Activated CD8-positive, alpha-beta memory T cell treated with anti-CD3 and anti-CD28 coated beads, Interleukin-2, amount 10 ng/mL, durations not matched to agents 7 days and 5 days (primary cell): ENCODE results near the gene KAZALD1. TPM values are rescaled to one million over a fixed set of nuclear protein-coding genes. Genes with fewer than 3 reads are reported as not detected.

Experiments used
- ATAC-seq: fragments of 150-1000 bp; cut with Tn5 transposase; one replicate; pipeline ENCODE4 v1.10.0; 2021; ENCODE audit warnings: moderate library complexity
- CTCF ChIA-PET: fragments of 350-600 bp; sonication (Branson Sonifier 250); formaldehyde crosslinking; loops from one replicate; lab custom pipeline; 2021; ENCODE audit warnings: antibody characterized with exemption; lab: Charles Lee
- DNase-seq: peaks from one replicate; pipeline ENCODE4 v3.0.0-alpha.2; 2020
- H3K27ac Mint-ChIP-seq: one replicate; pipeline ENCODE4 v1.8.0; 2021; ENCODE audit warnings: mild to moderate bottlenecking, mixed read lengths
- H3K27me3 Mint-ChIP-seq: one replicate; pipeline ENCODE4 v1.8.0; 2021; ENCODE audit warnings: mixed read lengths
- H3K36me3 Mint-ChIP-seq: one replicate; pipeline ENCODE4 v1.8.0; 2021; ENCODE audit warnings: mild to moderate bottlenecking, mixed read lengths
- H3K4me1 Mint-ChIP-seq: one replicate; pipeline ENCODE4 v1.8.0; 2021; ENCODE audit warnings: mixed read lengths
- H3K4me3 Mint-ChIP-seq: one replicate; pipeline ENCODE4 v1.8.0; 2021; ENCODE audit warnings: mild to moderate bottlenecking, moderate library complexity, mixed read lengths
- H3K9me3 Mint-ChIP-seq: one replicate; pipeline ENCODE4 v1.8.0; 2022; ENCODE audit warnings: low read depth, mixed read lengths
- total RNA-seq, 2 experiments: library from RNA; stranded (reverse); gene quantifications; one replicate each; pipeline ENCODE4 v1.2.3, GENCODE V29; 2021

KAZALD1 gene
- total RNA-seq, 2 experiments from 2014 or later = 0.30 TPM; not detected in 1

DNA sequence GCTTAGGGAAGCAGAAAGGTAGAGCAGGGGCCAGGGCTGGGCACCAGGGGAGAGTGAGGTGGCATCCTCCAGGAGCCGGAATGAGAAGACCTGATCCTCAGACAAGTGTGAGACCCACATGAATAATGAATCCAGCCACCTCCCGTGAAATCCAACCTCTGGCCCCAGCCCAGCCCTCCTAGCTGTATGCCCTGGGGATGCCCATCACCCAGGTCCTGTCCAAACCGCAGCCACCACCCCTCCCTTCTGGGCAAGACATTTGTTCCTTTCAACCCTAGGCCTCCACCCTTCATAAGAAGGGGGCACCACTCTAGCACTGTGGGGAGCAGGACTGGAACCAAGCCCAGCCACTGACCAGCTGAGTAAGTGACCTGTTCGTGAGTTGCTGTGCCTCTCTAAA lies 40.5 kb upstream of the KAZALD1 start:
- Mint-ChIP-seq H3K27me3 (peaks cover 39% of the 10 kb centered on the region), H3K4me3 (no peak overlapping the region), H3K36me3 (no peaks in the 10 kb centered on the region), H3K4me1 (peaks cover 8% of the 10 kb centered on the region), H3K9me3 (no peaks in the 10 kb centered on the region), H3K27ac (no peak overlapping the region)
- CTCF ChIA-PET = no interaction called here
- no peak for ATAC-seq
- DNase-seq = no peak

- Mint-ChIP-seq H3K27me3 (peaks cover 34% of the 10 kb centered on the region), H3K4me3 (no peak overlapping the region), H3K27ac (no peak overlapping the region), H3K4me1 (peaks cover 8% of the 10 kb centered on the region), H3K9me3 (no peaks in the 10 kb centered on the region), H3K36me3 (no peaks in the 10 kb centered on the region)
- DNase-seq (no peak), ATAC-seq (no peak)
- CTCF ChIA-PET = no interaction called here
Measured at GRCh38 chr10:101021692-101022251, 40.0 kb upstream of the KAZALD1 start.

- peaks cover 26% of the 10 kb centered on the region for H3K27me3 Mint-ChIP-seq
- DNase-seq (no peak), ATAC-seq (no peak)
- CTCF ChIA-PET = interaction anchor here (2.2 to 2.4 kb wide), 2 partner anchors 9 to 45 kb away, joined by 7 to 9 read pairs; no protein-coding TSS in a partner anchor
- H3K27ac Mint-ChIP-seq = no peak overlapping the region
- H3K36me3 Mint-ChIP-seq = no peaks in the 10 kb centered on the region
- no peak overlapping the region for H3K4me3 Mint-ChIP-seq
- H3K9me3 Mint-ChIP-seq = no peaks in the 10 kb centered on the region
- H3K4me1 Mint-ChIP-seq = peaks cover 8% of the 10 kb centered on the region
Measured at GRCh38 chr10:101022967-101023705, 38.7 kb upstream of the KAZALD1 start.

- H3K4me1 Mint-ChIP-seq = peaks cover under 1% of the 10 kb centered on the region
- no peak overlapping the region for H3K4me3 Mint-ChIP-seq
- peaks cover 18% of the 10 kb centered on the region for H3K27me3 Mint-ChIP-seq
- no peaks in the 10 kb centered on the region for H3K9me3 Mint-ChIP-seq
- no peak for DNase-seq
- H3K36me3 Mint-ChIP-seq = no peaks in the 10 kb centered on the region
- no peak for ATAC-seq
- CTCF ChIA-PET = interaction anchor here (0.6 to 9.9 kb wide), 7 partner anchors 10 to 34 kb away, joined by 3 to 139 read pairs (median 4); partner anchors contain the start of gene KAZALD1
- no peak overlapping the region for H3K27ac Mint-ChIP-seq
Measured at GRCh38 chr10:101027106-101027720, 34.6 kb upstream of the KAZALD1 start.

DNA sequence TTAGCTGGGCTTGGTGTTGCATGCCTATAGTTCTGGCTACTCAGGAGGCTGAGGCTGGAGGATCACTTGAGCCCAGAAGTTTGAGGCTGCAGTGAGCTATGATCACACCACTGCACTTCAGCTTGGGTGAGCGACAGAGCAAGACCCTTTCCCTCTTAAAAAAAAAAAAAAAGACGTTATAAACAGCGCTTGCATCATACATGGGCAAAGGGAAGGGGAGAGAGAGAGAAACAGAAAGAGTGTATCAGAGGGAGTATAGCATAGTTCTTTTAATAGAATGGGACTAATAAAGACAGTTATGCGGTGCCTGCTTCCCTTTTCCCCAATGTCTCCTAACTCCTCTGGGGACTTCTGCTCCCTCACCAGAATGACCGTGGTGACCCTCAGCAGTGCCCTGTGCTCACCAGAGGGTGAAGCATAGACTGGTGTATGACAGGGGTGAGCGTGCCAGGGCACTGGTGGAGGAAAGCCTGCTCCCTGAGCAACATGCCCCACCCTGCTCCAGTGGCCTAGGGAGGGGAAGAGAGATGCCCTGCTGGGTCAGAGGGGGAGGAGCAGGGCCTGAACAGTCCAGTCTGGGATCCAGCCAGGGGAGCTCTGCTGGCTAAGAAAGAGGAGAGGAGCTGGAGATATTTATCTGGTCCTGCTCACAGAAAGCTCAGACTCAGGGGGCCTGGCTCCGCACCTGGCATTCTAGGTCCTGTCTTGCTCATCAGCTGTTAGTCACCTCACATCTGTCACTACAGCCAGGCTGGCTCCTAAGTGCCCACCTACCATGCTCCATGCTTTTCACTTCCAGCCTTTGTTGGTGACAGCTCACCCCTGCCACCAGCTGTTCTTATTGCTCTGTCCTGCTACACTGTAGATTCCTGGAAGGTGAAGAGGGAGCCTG lies 33.1 kb upstream of the KAZALD1 start:
- no peaks in the 10 kb centered on the region for H3K9me3 Mint-ChIP-seq
- no peak overlapping the region for H3K4me3 Mint-ChIP-seq
- DNase-seq (no peak), ATAC-seq (no peak)
- CTCF ChIA-PET = interaction anchor here (0.8 to 20.6 kb wide), 7 partner anchors 11 to 34 kb away, joined by 3 to 402 read pairs (median 11); partner anchors contain the start of genes KAZALD1 and LZTS2
- no peak overlapping the region for H3K27ac Mint-ChIP-seq
- peaks cover 13% of the 10 kb centered on the region for H3K4me1 Mint-ChIP-seq
- H3K36me3 Mint-ChIP-seq = no peaks in the 10 kb centered on the region
- peaks cover 18% of the 10 kb centered on the region for H3K27me3 Mint-ChIP-seq

DNA sequence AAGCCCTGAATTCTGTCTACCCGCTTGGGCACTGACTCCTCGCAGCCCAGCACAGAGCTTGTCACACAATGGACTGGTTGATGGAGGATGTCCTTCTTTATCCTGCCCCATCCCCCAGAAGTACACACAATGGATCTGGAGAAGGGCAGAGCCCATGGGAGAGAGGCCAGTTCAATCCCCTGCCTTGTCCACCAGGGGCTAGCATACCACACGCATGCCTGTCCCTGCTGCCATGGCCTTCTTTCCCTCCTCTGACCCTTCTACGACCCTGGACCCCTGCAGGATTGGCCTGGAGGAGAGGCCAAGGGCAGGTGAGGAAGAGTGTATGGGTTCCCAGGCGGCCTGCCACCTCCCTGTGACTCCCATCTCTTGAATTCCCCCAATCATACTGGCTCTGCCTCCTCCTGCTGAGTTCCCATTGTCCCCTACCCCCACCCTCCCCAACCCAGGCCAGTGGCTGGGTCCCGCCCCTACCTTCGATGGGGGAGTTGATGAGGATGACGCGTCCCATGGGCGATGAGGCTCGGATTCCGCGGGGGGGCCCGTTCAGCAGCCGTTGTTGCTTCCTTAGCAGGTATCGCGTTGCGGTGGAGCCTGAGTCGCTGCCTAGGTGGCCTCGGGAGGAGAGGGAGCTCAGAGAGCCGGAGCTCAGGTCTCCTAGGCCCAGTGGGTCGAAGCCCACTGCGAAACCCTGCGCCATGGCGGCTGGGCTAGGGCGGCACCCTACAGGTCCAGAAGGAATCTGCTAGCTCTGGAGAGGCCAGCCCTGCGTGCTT lies 32.1 kb upstream of the KAZALD1 start:
- H3K27ac Mint-ChIP-seq = no peak overlapping the region

GRCh38 chr10:101030496-101031127 lies 31.2 kb upstream of the KAZALD1 start:
- Mint-ChIP-seq H3K9me3 (no peaks in the 10 kb centered on the region), H3K4me3 (peak overlapping the region; percentile 85), H3K27ac (peak overlapping the region; percentile 91), H3K27me3 (peaks cover 18% of the 10 kb centered on the region), H3K36me3 (no peaks in the 10 kb centered on the region), H3K4me1 (peaks cover 15% of the 10 kb centered on the region)
- CTCF ChIA-PET = interaction anchor here (0.8 to 20.6 kb wide), 10 partner anchors 9 to 118 kb away, joined by 3 to 402 read pairs (median 20); partner anchors contain the start of genes KAZALD1, LZTS2 and SLF2
- ATAC-seq (no peak), DNase-seq (no peak)

More for the DNA sequence above, 32.1 kb upstream of the KAZALD1 start:
- ATAC-seq (no peak), DNase-seq (no peak)
- no peaks in the 10 kb centered on the region for H3K36me3 Mint-ChIP-seq
- no peak overlapping the region for H3K4me3 Mint-ChIP-seq
- no peaks in the 10 kb centered on the region for H3K9me3 Mint-ChIP-seq
- peaks cover 15% of the 10 kb centered on the region for H3K4me1 Mint-ChIP-seq
- CTCF ChIA-PET = interaction anchor here (0.8 to 20.6 kb wide), 8 partner anchors 9 to 32 kb away, joined by 3 to 402 read pairs (median 38); partner anchors contain the start of genes KAZALD1 and LZTS2
- H3K27me3 Mint-ChIP-seq = peaks cover 18% of the 10 kb centered on the region

GRCh38 chr10:101031128-101031795 lies 30.5 kb upstream of the KAZALD1 start, which contains the start of the genes PDZD7 and SFXN3:
Gene PDZD7, minus strand, starts transcription at chr10:101031129. Its CDS starts 910 bp downstream, at chr10:101030219.
Gene SFXN3, plus strand, starts transcription at chr10:101031234. Its CDS starts 3,461 bp downstream, at chr10:101034695.
- DNase-seq = peak; percentile 97
- peak within 1 kb of the TSS; percentile 91 for H3K27ac Mint-ChIP-seq
- peak within 1 kb of the TSS; percentile 85 for H3K4me3 Mint-ChIP-seq
- H3K9me3 Mint-ChIP-seq = no peaks in the 10 kb centered on the region
- H3K36me3 Mint-ChIP-seq = no peaks in the 10 kb centered on the region
- H3K27me3 Mint-ChIP-seq = peaks cover 18% of the 10 kb centered on the region
- peak; percentile 89 for ATAC-seq
- CTCF ChIA-PET = interaction anchor here (0.5 to 20.6 kb wide), 12 partner anchors 8 to 1416 kb away, joined by 3 to 402 read pairs (median 9); partner anchors contain the start of genes KAZALD1, LZTS2 and SLF2
- peaks cover 15% of the 10 kb centered on the region for H3K4me1 Mint-ChIP-seq

DNA sequence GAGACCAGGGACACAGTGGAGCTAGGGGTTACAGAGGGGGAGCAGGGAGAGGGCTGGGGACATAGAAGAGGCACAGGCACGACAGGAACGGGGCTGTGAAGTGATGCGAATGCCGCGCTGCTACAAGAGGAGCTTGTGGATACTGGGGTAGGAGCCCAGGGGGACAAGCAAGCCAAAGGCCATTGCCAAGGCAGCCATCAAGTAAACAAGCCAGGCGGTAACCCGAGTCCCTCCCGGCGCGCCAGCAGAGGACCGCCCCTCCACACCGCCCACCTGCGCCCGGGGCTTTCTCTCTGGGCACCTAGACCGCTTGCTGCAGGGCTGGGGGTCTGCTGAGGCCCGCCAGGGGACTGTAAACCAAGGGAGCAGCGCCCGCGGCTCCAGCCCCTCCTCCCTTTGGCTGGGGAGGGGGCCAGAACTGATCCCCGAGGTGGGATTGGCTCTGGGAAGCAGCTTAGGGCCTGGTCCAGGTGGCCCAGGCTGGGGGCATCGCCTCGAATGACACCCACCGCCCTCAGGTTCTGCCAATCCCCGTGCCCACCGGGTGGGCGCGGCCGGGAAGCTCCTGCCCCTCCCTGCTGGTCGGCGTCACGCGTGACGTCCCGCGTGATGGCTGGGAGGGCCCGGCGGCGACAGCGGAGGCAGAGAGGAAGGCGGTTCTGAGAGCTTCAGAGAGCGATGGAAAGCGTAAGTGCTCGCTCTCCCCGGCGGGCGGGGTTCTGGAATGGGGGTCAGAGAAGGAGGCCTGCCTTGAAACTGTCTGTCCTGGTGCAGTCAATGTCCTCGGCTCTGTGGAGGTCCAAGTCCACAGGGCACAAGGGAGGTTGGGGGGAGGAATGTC lies 29.8 kb upstream of the KAZALD1 start:
- H3K9me3 Mint-ChIP-seq = no peaks in the 10 kb centered on the region
- H3K4me3 Mint-ChIP-seq = peak overlapping the region; percentile 85
- no peaks in the 10 kb centered on the region for H3K36me3 Mint-ChIP-seq
- peak overlapping the region; percentile 91 for H3K27ac Mint-ChIP-seq
- ATAC-seq (peak; percentile 61), DNase-seq (peak; percentile 87)
- CTCF ChIA-PET = interaction anchor here (0.5 to 20.6 kb wide), 11 partner anchors 11 to 1417 kb away, joined by 3 to 402 read pairs (median 12); partner anchors contain the start of genes KAZALD1, LZTS2 and SLF2
- peaks cover 18% of the 10 kb centered on the region for H3K27me3 Mint-ChIP-seq
- peaks cover 15% of the 10 kb centered on the region for H3K4me1 Mint-ChIP-seq

DNA sequence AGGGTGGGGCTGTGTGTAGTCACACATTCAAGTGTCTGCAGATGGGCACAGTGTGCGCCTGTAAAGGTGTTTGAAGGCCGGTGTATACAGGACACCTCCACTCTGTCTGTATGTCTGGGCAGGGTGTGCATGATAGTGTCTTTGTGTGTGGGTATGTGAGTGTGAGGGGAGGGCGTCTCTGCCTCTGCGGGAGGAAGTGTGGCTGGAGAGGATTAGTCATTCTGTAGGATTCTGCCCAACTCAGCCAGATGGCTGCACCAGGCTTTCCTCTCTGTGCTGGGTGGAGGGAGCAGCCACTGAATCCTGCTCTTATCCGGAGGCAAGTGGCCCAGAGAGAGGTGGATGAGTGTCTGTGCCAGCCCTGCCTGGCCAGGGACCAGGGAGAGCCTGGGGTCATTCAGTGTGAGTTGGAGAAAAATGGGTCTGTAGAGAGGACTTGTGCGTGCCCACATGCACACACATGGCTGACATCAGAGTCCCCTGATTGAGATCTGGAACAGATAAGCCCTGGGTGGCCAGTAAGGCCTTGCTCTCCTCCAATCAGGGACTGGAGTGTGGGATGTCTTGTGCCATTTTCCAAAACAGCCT lies 29.1 kb upstream of the KAZALD1 start:
- Mint-ChIP-seq H3K36me3 (peaks cover 2% of the 10 kb centered on the region), H3K4me3 (peak overlapping the region; percentile 85), H3K4me1 (peaks cover 15% of the 10 kb centered on the region), H3K9me3 (no peaks in the 10 kb centered on the region), H3K27ac (peak overlapping the region; percentile 84), H3K27me3 (peaks cover 18% of the 10 kb centered on the region)
- ATAC-seq = peak; percentile 49
- peak; percentile 78 for DNase-seq
- CTCF ChIA-PET = interaction anchor here (1.0 to 20.6 kb wide), 10 partner anchors 10 to 120 kb away, joined by 3 to 402 read pairs (median 20); partner anchors contain the start of genes KAZALD1, LZTS2 and SLF2
